GM23248 (cell line): ENCODE data around the gene SPTBN4. TPM values are rescaled to one million over a fixed set of nuclear protein-coding genes. Genes with fewer than 3 reads are reported as not detected.
A peak's percentile ranks its signal among the peaks of the same experiment; 100 is the strongest.
"Not testable (repeated sequence)": the region's sequence is repeated elsewhere in the genome, so short reads cannot be mapped to it uniquely, and the experiment has no call there.

Experiments
- DNase-seq: peaks from one replicate; pipeline ENCODE4 v3.0.0-alpha.2; 2015
- H2AFZ ChIP-seq: fragments of 200-600 bp; sonication (generic); 2 replicates; pipeline ENCODE4 v1.6.1; 2016; ENCODE audit warnings: antibody characterized with exemption
- H3F3A ChIP-seq: fragments of 200-600 bp; sonication (generic); 2 replicates; pipeline ENCODE4 v1.6.1; 2016; ENCODE audit warnings: mild to moderate bottlenecking, antibody characterized with exemption, mixed run types; ENCODE audit not compliant: insufficient read depth
- H3K27ac ChIP-seq: fragments of 200-600 bp; sonication (generic); 2 replicates; pipeline ENCODE4 v1.5.1; 2016; ENCODE audit warnings: mild to moderate bottlenecking
- H3K27me3 ChIP-seq: fragments of 200-600 bp; sonication (generic); replicated peaks from 2 replicates; pipeline ENCODE4 v1.6.1; 2016; ENCODE audit warnings: mild to moderate bottlenecking; ENCODE audit not compliant: insufficient read depth
- H3K36me3 ChIP-seq: fragments of 200-600 bp; sonication (generic); 2 replicates; pipeline ENCODE4 v1.6.1; 2016; ENCODE audit warnings: low read depth, mild to moderate bottlenecking
- H3K4me1 ChIP-seq: fragments of 200-600 bp; sonication (generic); 2 replicates; pipeline ENCODE4 v1.6.1; 2016; ENCODE audit warnings: mild to moderate bottlenecking; ENCODE audit not compliant: insufficient read depth
- H3K4me2 ChIP-seq: fragments of 200-600 bp; sonication (generic); one replicate; pipeline ENCODE4 v1.6.1; 2016; ENCODE audit warnings: mild to moderate bottlenecking; ENCODE audit not compliant: unreplicated experiment
- H3K4me3 ChIP-seq: fragments of 200-600 bp; sonication (generic); 2 replicates; pipeline ENCODE4 v1.5.1; 2016; ENCODE audit warnings: mild to moderate bottlenecking
- H3K79me2 ChIP-seq: fragments of 200-600 bp; sonication (generic); 2 replicates; pipeline ENCODE4 v1.6.1; 2016; ENCODE audit warnings: mild to moderate bottlenecking; ENCODE audit not compliant: insufficient read depth
- H3K9ac ChIP-seq: fragments of 200-600 bp; sonication (generic); 2 replicates; pipeline ENCODE4 v1.6.1; 2016; ENCODE audit warnings: mild to moderate bottlenecking
- H3K9me2 ChIP-seq: fragments of 200-600 bp; sonication (generic); 2 replicates; pipeline ENCODE4 v1.6.1; 2016; ENCODE audit warnings: mixed run types, mild to moderate bottlenecking, moderate library complexity; ENCODE audit not compliant: insufficient read depth
- H3K9me3 ChIP-seq: fragments of 200-600 bp; sonication (generic); one replicate; pipeline ENCODE4 v1.6.1; 2017; ENCODE audit warnings: low read depth
- H4K20me1 ChIP-seq: fragments of 200-600 bp; sonication (generic); 2 replicates; pipeline ENCODE4 v1.6.0; 2016; ENCODE audit not compliant: insufficient read depth
- EZH2 ChIP-seq: fragments of 200-600 bp; sonication (generic); IDR thresholded peaks from 2 replicates; pipeline ENCODE4 v1.6.1; 2018; ENCODE audit warnings: antibody characterized with exemption, mild to moderate bottlenecking; ENCODE audit not compliant: insufficient read depth, poor library complexity, severe bottlenecking
- EZH2phosphoT487 ChIP-seq: fragments of 200-600 bp; sonication (generic); IDR thresholded peaks from 2 replicates; pipeline ENCODE4 v1.6.1; 2018; ENCODE audit warnings: antibody characterized with exemption, moderate library complexity, mild to moderate bottlenecking, low read depth; ENCODE audit not compliant: insufficient read depth
- WGBS, 2 experiments: methylation state at CpG; one replicate each; pipeline ENCODE4 v1.1.6; 2015 to 2017; ENCODE audit warnings: low lambda C conversion rate in 2 of 2, low coverage in 1 of 2; ENCODE audit errors: missing lambda C conversion rate in 2 of 2; 5-methylcytosine and 5-hydroxymethylcytosine counted together
- in situ Hi-C: fragments of 300-500 bp; cut with MboI; formaldehyde crosslinking; loops from 2 replicates; pipeline ENCODE4 v1.15.0; 2020
- polyA plus RNA-seq: library from polyadenylated mRNA; unstranded; fragments of >200 nt; fragmentation: Nextera tagmentation; extraction: Ambion mirVana; gene quantifications from 2 replicates; pipeline ENCODE4 v1.2.1, GENCODE V29; 2016
- total RNA-seq: library from RNA; depleted of rRNA; stranded (reverse); fragments of >200 nt; shearing (Covaris generic); gene quantifications from 2 replicates; pipeline ENCODE4 v1.2.3, GENCODE V29; 2014

The SPTBN4 gene
- total and polyA plus RNA-seq, 2 experiments from 2014 or later: 0.69 to 2.1 TPM

GRCh38 chr19:40446263-40446784 lies 20.5 kb upstream of the SPTBN4 start:
- H3K27ac ChIP-seq: peak overlapping the region; percentile 27
- H3K79me2 ChIP-seq: peaks cover 24% of the 10 kb centered on the region
- H3K4me2 ChIP-seq: no peak overlapping the region
- no peaks in the 10 kb centered on the region for H3K27me3 ChIP-seq
- 82 to 83% methylated on average over 8 of the region's 8 CpGs for WGBS, 2 experiments
- H3K9ac ChIP-seq: peak overlapping the region; percentile 30; the same call in 1 of the 2 replicates
- 0 out of 2 replicates have a peak, but pooled peaks cover 2% of the 10 kb centered on the region for H3K36me3 ChIP-seq
- H2AFZ ChIP-seq: peak overlapping the region; percentile 94; the same call in 1 of the 2 replicates
- H3K9me2 ChIP-seq: no peaks in the 10 kb centered on the region
- no peaks in the 10 kb centered on the region for H3K9me3 ChIP-seq
- in situ Hi-C loops: no loop called here
- no peaks in the 10 kb centered on the region for H4K20me1 ChIP-seq
- no peak overlapping the region for H3K4me3 ChIP-seq
- peaks cover 12% of the 10 kb centered on the region for H3K4me1 ChIP-seq
- DNase-seq: no peak
- no peak for TF ChIP-seq EZH2
- peaks cover 23% of the 10 kb centered on the region for H3F3A ChIP-seq

GRCh38 chr19:40449506-40449905 lies 17.3 kb upstream of the SPTBN4 start:
- Histone ChIP-seq H3F3A (peaks cover 7% of the 10 kb centered on the region; the same call in 1 of the 2 replicates), H3K9me3 (no peaks in the 10 kb centered on the region), H2AFZ (no peak overlapping the region), H3K9me2 (no peaks in the 10 kb centered on the region), H3K4me3 (no peak overlapping the region), H3K9ac (no peak overlapping the region), H4K20me1 (no peaks in the 10 kb centered on the region), H3K27ac (no peak overlapping the region), H3K36me3 (no peaks in the 10 kb centered on the region), H3K79me2 (no peaks in the 10 kb centered on the region), H3K27me3 (no peaks in the 10 kb centered on the region), H3K4me2 (no peak overlapping the region), H3K4me1 (peaks cover 3% of the 10 kb centered on the region)
- DNase-seq: no peak
- TF ChIP-seq EZH2 (no peak), EZH2phosphoT487 (no peak)
- 96 to 98% methylated on average over 4 of the region's 4 CpGs for WGBS, 2 experiments
- in situ Hi-C loops: no loop called here

- TF ChIP-seq EZH2 (no peak), EZH2phosphoT487 (no peak)
- Histone ChIP-seq H3K9me3 (no peaks in the 10 kb centered on the region), H2AFZ (no peak overlapping the region), H3K36me3 (no peaks in the 10 kb centered on the region), H3K4me1 (no peaks in the 10 kb centered on the region; the same call in 1 of the 2 replicates), H3K9ac (no peak overlapping the region), H3K79me2 (no peaks in the 10 kb centered on the region), H3K27me3 (no peaks in the 10 kb centered on the region), H3F3A (peaks cover 5% of the 10 kb centered on the region; the same call in 1 of the 2 replicates), H3K4me2 (no peak overlapping the region), H3K4me3 (no peak overlapping the region), H3K27ac (no peak overlapping the region), H3K9me2 (no peaks in the 10 kb centered on the region), H4K20me1 (no peaks in the 10 kb centered on the region)
- DNase-seq: no peak
- in situ Hi-C loops: no loop called here
- 94 to 96% methylated on average over 4 of the region's 4 CpGs for WGBS, 2 experiments
These were observed 16.1 kb upstream of the SPTBN4 start for GRCh38 chr19:40450664-40451063.

GRCh38 chr19:40452016-40452415 lies 14.8 kb upstream of the SPTBN4 start:
- no peaks in the 10 kb centered on the region for H3K27me3 ChIP-seq
- H3K27ac ChIP-seq: no peak overlapping the region
- no peak for TF ChIP-seq EZH2phosphoT487
- no peak for TF ChIP-seq EZH2
- 68 to 80% methylated on average over 5 of the region's 5 CpGs for WGBS, 2 experiments
- DNase-seq: no peak
- in situ Hi-C loops: no loop called here
- no peaks in the 10 kb centered on the region for H3K9me3 ChIP-seq
- no peak overlapping the region for H2AFZ ChIP-seq
- H3K4me3 ChIP-seq: no peak overlapping the region
- no peaks in the 10 kb centered on the region for H4K20me1 ChIP-seq
- no peaks in the 10 kb centered on the region for H3K4me1 ChIP-seq
- H3K36me3 ChIP-seq: no peaks in the 10 kb centered on the region
- no peak overlapping the region for H3K9ac ChIP-seq
- no peaks in the 10 kb centered on the region for H3F3A ChIP-seq
- H3K9me2 ChIP-seq: no peaks in the 10 kb centered on the region
- no peaks in the 10 kb centered on the region for H3K79me2 ChIP-seq
- no peak overlapping the region for H3K4me2 ChIP-seq

- H3K36me3 ChIP-seq: no peaks in the 10 kb centered on the region
- no peak overlapping the region for H3K9ac ChIP-seq
- no peak overlapping the region for H3K4me2 ChIP-seq
- DNase-seq: no peak
- no peaks in the 10 kb centered on the region for H3F3A ChIP-seq
- no peaks in the 10 kb centered on the region for H3K79me2 ChIP-seq
- no peak overlapping the region for H3K27ac ChIP-seq
- TF ChIP-seq EZH2phosphoT487: no peak
- no peak for TF ChIP-seq EZH2
- H2AFZ ChIP-seq: no peak overlapping the region
- WGBS, 2 experiments: 78 to 80% methylated on average over 5 of the region's 5 CpGs
- H3K4me3 ChIP-seq: no peak overlapping the region
- no peaks in the 10 kb centered on the region for H4K20me1 ChIP-seq
- H3K9me3 ChIP-seq: no peaks in the 10 kb centered on the region
- in situ Hi-C loops: no loop called here
- H3K9me2 ChIP-seq: no peaks in the 10 kb centered on the region
- H3K4me1 ChIP-seq: no peaks in the 10 kb centered on the region
- H3K27me3 ChIP-seq: no peaks in the 10 kb centered on the region
These were observed 13.6 kb upstream of the SPTBN4 start for GRCh38 chr19:40453151-40453735.

GRCh38 chr19:40453943-40454342 lies 12.9 kb upstream of the SPTBN4 start:
- DNase-seq: peak; percentile 16
- in situ Hi-C loops: not testable (repeated sequence)

More at GRCh38 chr19:40453943-40454342, 12.9 kb upstream of the SPTBN4 start:
- not testable (repeated sequence) for H3K4me3 ChIP-seq, H3K27ac ChIP-seq, H3K36me3 ChIP-seq, H3K27me3 ChIP-seq, H3K9me2 ChIP-seq, H4K20me1 ChIP-seq, H3K4me1 ChIP-seq, H3K9ac ChIP-seq, H3K4me2 ChIP-seq, H3K79me2 ChIP-seq, H3F3A ChIP-seq, H2AFZ ChIP-seq, H3K9me3 ChIP-seq
- WGBS, 2 experiments: 90 to 92% methylated on average over 6 of the region's 6 CpGs
